Testis (tissue), 2 donors: ENCODE data around the gene ZNF205.

ENCODE experiments used
- CTCF ChIP-seq, 3 experiments: fragments of 450-650 bp in 2 of 3; fragments of 200-600 bp in 1 of 3; sonication (generic) in 1 of 3; IDR thresholded peaks; one replicate each; pipeline ENCODE4 v1.5.1; 2016 to 2019; ENCODE audit warnings: antibody characterized with exemption in 3 of 3, mild to moderate bottlenecking in 2 of 3, moderate library complexity in 1 of 3
- POLR2A ChIP-seq: fragments of 450-650 bp; IDR thresholded peaks from one replicate; pipeline ENCODE4 v1.6.1; 2017; ENCODE audit warnings: antibody characterized with exemption, mild to moderate bottlenecking, moderate library complexity

DNA sequence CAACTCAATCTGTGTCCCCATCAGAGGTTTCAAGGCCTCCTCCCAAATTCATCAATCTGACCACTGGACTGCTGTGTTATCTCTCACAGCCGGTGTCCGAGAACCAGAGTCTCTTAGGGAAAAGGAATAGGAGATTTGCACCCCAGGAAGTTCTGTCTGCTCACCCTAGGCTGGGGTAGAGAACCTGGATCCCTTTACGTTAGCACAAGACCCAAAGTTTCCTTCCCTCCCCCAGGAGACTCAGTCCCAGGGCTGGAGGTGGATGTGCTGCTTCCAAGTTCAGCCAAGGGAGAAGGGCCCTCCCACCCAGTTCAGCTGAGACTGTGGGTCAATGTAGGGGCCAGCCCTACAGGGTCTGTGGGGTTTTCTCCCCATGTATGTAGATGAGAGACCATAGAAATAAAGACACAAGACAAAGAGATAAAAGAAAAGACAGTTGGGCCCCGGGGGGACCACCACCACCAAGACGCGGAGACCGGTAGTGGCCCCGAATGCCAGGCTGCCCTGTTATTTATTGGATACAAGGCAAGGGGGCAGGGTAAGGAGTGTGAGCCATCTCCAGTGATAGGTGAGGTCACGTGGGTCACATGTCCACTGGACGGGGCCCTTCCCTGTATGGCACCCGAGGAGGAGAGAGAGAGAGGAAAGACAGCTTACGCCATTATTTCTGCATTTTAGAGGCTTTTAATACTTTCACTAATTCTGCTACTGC, 52.9 kb downstream of the ZNF205 start:
- TF ChIP-seq CTCF (IDR thresholded peaks at IDR 0.05) (no peak), POLR2A (no peak)
